ENCODE measurements around the gene MATN4. TPM values are rescaled to one million over a fixed set of nuclear protein-coding genes. Genes with fewer than 3 reads are reported as not detected.
A peak's percentile ranks its signal among the peaks of the same experiment; 100 is the strongest.

Gene MATN4
- total and polyA plus RNA-seq, 2 of the 13 experiments (the other 11 are each of a cell fraction or from before 2014, with no cell fraction given) = not detected

GRCh38 chr20:45337367-45338120 lies 29.4 kb upstream of the MATN4 start (continued):
- no peak for TF ChIP-seq HOXA9 (CRISPR knock-in tag; IDR thresholded peaks at IDR 0.05; ENCODE audit: borderline replicate concordance)
- no peak for TF ChIP-seq SKI (IDR thresholded peaks at IDR 0.05; ENCODE audit: partially characterized antibody)
- TF ChIP-seq, protein P1, sequence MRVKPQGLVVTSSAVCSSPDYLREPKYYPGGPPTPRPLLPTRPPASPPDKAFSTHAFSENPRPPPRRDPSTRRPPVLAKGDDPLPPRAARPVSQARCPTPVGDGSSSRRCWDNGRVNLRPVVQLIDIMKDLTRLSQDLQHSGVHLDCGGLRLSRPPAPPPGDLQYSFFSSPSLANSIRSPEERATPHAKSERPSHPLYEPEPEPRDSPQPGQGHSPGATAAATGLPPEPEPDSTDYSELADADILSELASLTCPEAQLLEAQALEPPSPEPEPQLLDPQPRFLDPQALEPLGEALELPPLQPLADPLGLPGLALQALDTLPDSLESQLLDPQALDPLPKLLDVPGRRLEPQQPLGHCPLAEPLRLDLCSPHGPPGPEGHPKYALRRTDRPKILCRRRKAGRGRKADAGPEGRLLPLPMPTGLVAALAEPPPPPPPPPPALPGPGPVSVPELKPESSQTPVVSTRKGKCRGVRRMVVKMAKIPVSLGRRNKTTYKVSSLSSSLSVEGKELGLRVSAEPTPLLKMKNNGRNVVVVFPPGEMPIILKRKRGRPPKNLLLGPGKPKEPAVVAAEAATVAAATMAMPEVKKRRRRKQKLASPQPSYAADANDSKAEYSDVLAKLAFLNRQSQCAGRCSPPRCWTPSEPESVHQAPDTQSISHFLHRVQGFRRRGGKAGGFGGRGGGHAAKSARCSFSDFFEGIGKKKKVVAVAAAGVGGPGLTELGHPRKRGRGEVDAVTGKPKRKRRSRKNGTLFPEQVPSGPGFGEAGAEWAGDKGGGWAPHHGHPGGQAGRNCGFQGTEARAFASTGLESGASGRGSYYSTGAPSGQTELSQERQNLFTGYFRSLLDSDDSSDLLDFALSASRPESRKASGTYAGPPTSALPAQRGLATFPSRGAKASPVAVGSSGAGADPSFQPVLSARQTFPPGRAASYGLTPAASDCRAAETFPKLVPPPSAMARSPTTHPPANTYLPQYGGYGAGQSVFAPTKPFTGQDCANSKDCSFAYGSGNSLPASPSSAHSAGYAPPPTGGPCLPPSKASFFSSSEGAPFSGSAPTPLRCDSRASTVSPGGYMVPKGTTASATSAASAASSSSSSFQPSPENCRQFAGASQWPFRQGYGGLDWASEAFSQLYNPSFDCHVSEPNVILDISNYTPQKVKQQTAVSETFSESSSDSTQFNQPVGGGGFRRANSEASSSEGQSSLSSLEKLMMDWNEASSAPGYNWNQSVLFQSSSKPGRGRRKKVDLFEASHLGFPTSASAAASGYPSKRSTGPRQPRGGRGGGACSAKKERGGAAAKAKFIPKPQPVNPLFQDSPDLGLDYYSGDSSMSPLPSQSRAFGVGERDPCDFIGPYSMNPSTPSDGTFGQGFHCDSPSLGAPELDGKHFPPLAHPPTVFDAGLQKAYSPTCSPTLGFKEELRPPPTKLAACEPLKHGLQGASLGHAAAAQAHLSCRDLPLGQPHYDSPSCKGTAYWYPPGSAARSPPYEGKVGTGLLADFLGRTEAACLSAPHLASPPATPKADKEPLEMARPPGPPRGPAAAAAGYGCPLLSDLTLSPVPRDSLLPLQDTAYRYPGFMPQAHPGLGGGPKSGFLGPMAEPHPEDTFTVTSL (CRISPR knock-in tag; IDR thresholded peaks at IDR 0.05; ENCODE audit: borderline replicate concordance) = no peak
- TF ChIP-seq, protein P2, sequence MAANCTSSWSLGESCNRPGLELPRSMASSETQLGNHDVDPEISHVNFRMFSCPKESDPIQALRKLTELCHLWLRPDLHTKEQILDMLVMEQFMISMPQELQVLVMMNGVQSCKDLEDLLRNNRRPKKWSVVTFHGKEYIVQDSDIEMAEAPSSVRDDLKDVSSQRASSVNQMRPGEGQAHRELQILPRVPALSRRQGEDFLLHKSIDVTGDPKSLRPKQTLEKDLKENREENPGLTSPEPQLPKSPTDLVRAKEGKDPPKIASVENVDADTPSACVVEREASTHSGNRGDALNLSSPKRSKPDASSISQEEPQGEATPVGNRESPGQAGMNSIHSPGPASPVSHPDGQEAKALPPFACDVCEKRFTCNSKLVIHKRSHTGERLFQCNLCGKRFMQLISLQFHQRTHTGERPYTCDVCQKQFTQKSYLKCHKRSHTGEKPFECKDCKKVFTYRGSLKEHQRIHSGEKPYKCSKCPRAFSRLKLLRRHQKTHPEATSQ (CRISPR knock-in tag; IDR thresholded peaks at IDR 0.05; ENCODE audit: borderline replicate concordance) = no peak; the same call in 1 of the 2 replicates
- no peak for TF ChIP-seq PHF8 (CRISPR knock-in tag; IDR thresholded peaks at IDR 0.05)
- TF ChIP-seq CSRNP1 (CRISPR knock-in tag; IDR thresholded peaks at IDR 0.05) = no peak
- TF ChIP-seq HMGA1 (CRISPR knock-in tag; conservative IDR thresholded peaks at IDR 0.05) = 0 out of 2 replicates have a peak, but pooled peaks have one; percentile 53
- 0 out of 2 replicates have a peak, but pooled peaks have one; percentile 49 for TF ChIP-seq HNRNPL (IDR thresholded peaks at IDR 0.05; ENCODE audit: low read depth, low read length)
- no peak for TF ChIP-seq SUZ12 (IDR thresholded peaks at IDR 0.05; ENCODE audit: low read depth, low read length)
- TF ChIP-seq RAD51 (IDR thresholded peaks at IDR 0.05; ENCODE audit: borderline replicate concordance) = no peak
- TF ChIP-seq TGIF2 (CRISPR knock-in tag; IDR thresholded peaks at IDR 0.05) = peak; percentile 57; the same call in 1 of the 2 replicates
- TF ChIP-seq NFIB (CRISPR knock-in tag; IDR thresholded peaks at IDR 0.05; ENCODE audit: borderline replicate concordance) = no peak
- TF ChIP-seq TRIM24 (CRISPR knock-in tag; IDR thresholded peaks at IDR 0.05) = no peak
- TF ChIP-seq GATAD1 (CRISPR knock-in tag; IDR thresholded peaks at IDR 0.05) = no peak; the same call in 1 of the 2 replicates
- TF ChIP-seq SIX4 (CRISPR knock-in tag; IDR thresholded peaks at IDR 0.05) = no peak
- TF ChIP-seq IKZF1 (IDR thresholded peaks at IDR 0.05) = no peak
- no peak for TF ChIP-seq NR3C1 (CRISPR knock-in tag; IDR thresholded peaks at IDR 0.05)
- no peak for TF ChIP-seq SRSF4 (IDR thresholded peaks at IDR 0.05; ENCODE audit: low read depth, low read length, poor library complexity, severe bottlenecking)
- TF ChIP-seq, protein P3, sequence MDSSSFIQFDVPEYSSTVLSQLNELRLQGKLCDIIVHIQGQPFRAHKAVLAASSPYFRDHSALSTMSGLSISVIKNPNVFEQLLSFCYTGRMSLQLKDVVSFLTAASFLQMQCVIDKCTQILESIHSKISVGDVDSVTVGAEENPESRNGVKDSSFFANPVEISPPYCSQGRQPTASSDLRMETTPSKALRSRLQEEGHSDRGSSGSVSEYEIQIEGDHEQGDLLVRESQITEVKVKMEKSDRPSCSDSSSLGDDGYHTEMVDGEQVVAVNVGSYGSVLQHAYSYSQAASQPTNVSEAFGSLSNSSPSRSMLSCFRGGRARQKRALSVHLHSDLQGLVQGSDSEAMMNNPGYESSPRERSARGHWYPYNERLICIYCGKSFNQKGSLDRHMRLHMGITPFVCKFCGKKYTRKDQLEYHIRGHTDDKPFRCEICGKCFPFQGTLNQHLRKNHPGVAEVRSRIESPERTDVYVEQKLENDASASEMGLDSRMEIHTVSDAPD (CRISPR knock-in tag; IDR thresholded peaks at IDR 0.05) = peak; percentile 72; the same call in 1 of the 2 replicates
- peak; percentile 62; the same call in 1 of the 2 replicates for TF ChIP-seq BHLHE40 (IDR thresholded peaks at IDR 0.05; ENCODE audit: low read length)
